Mesenchymal stem cell (in vitro differentiated cells and primary cell): ENCODE measurements around the gene RAD51B.

Experiments
- DNase-seq: peaks from one replicate; pipeline ENCODE4 v3.0.0-alpha.2; 2013
- H2AFZ ChIP-seq: one replicate; pipeline ENCODE4 v1.6.1; 2013; ENCODE audit warnings: low read depth, mild to moderate bottlenecking, control low read depth, inconsistent platforms, low read length, moderate library complexity
- H2AK5ac ChIP-seq: 2 replicates; pipeline ENCODE4 v1.6.1; 2013; ENCODE audit warnings: low read length, moderate library complexity, mild to moderate bottlenecking, inconsistent platforms; ENCODE audit not compliant: severe bottlenecking
- H2BK120ac ChIP-seq: one replicate; pipeline ENCODE4 v1.6.1; 2013; ENCODE audit warnings: low read depth, mild to moderate bottlenecking, inconsistent platforms, low read length, moderate library complexity
- H2BK12ac ChIP-seq, 2 experiments: one replicate each; pipeline ENCODE4 v1.6.1; 2013; ENCODE audit warnings: inconsistent platforms in 2 of 2, low read length in 2 of 2, mild to moderate bottlenecking in 2 of 2, moderate library complexity in 2 of 2, control low read depth in 1 of 2
- H2BK15ac ChIP-seq: one replicate; pipeline ENCODE4 v1.6.1; 2013; ENCODE audit warnings: mild to moderate bottlenecking, low read depth, inconsistent platforms; ENCODE audit not compliant: poor library complexity, severe bottlenecking
- H2BK5ac ChIP-seq: 2 replicates; pipeline ENCODE4 v1.6.1; 2013; ENCODE audit warnings: low read depth, mild to moderate bottlenecking, low read length, control low read depth, inconsistent platforms; ENCODE audit not compliant: poor library complexity, severe bottlenecking
- H3K14ac ChIP-seq, 2 experiments: one replicate each; pipeline ENCODE4 v1.6.1; 2013; ENCODE audit warnings: inconsistent platforms in 2 of 2, low read length in 2 of 2, control low read depth in 1 of 2, mild to moderate bottlenecking in 1 of 2, moderate library complexity in 1 of 2
- H3K18ac ChIP-seq, 2 experiments: one replicate each; pipeline ENCODE4 v1.6.1; 2013; ENCODE audit warnings: inconsistent platforms in 2 of 2, low read length in 2 of 2, control low read depth in 1 of 2, low read depth in 1 of 2, mild to moderate bottlenecking in 1 of 2
- H3K23ac ChIP-seq, 2 experiments: one replicate each; pipeline ENCODE4 v1.6.1; 2013; ENCODE audit warnings: inconsistent platforms in 2 of 2, low read length in 2 of 2, mild to moderate bottlenecking in 2 of 2, moderate library complexity in 2 of 2, control low read depth in 1 of 2
- H3K27ac ChIP-seq: 2 replicates; pipeline ENCODE4 v1.5.1; 2013; ENCODE audit warnings: mild to moderate bottlenecking, moderate library complexity, low read length, control low read depth, inconsistent platforms; ENCODE audit not compliant: poor library complexity, severe bottlenecking
- H3K27me3 ChIP-seq, 2 experiments: 2 replicates each; pipeline versions ENCODE4 v1.6.1 to v1.7.0; 2013; ENCODE audit warnings: low read length in 2 of 2, mild to moderate bottlenecking in 2 of 2, moderate library complexity in 2 of 2, control low read depth in 1 of 2, inconsistent platforms in 1 of 2; ENCODE audit not compliant: control insufficient read depth in 1 of 2, insufficient read depth in 1 of 2
- H3K36me3 ChIP-seq, 2 experiments: 2 replicates each; pipeline versions ENCODE4 v1.6.1 to v1.7.0; 2013; ENCODE audit warnings: low read length in 2 of 2, control low read depth in 1 of 2, inconsistent platforms in 1 of 2, low read depth in 1 of 2, mild to moderate bottlenecking in 1 of 2; ENCODE audit not compliant: insufficient read depth in 2 of 2, control insufficient read depth in 1 of 2
- H3K4ac ChIP-seq, 2 experiments: one replicate each; pipeline ENCODE4 v1.6.1; 2013; ENCODE audit warnings: inconsistent platforms in 2 of 2, low read length in 2 of 2, mild to moderate bottlenecking in 2 of 2, moderate library complexity in 2 of 2, control low read depth in 1 of 2, low read depth in 1 of 2
- H3K4me1 ChIP-seq: 2 replicates; pipeline ENCODE4 v1.6.1; 2013; ENCODE audit warnings: low read depth, low read length, control low read depth; ENCODE audit not compliant: control insufficient read depth, insufficient read depth
- H3K4me2 ChIP-seq: 2 replicates; pipeline ENCODE4 v1.6.1; 2013; ENCODE audit warnings: low read length, mild to moderate bottlenecking, inconsistent platforms; ENCODE audit not compliant: poor library complexity, severe bottlenecking
- H3K4me3 ChIP-seq, 2 experiments: 2 replicates each; pipeline versions ENCODE4 v1.5.1 to v1.7.0; 2013; ENCODE audit warnings: low read length in 2 of 2, mild to moderate bottlenecking in 2 of 2, control low read depth in 1 of 2, low read depth in 1 of 2; ENCODE audit not compliant: insufficient read depth in 1 of 2
- H3K79me1 ChIP-seq: replicated peaks from 2 replicates; pipeline ENCODE4 v1.6.1; 2013; ENCODE audit warnings: mild to moderate bottlenecking, control low read depth, low read length, inconsistent platforms; ENCODE audit not compliant: poor library complexity, severe bottlenecking
- H3K9ac ChIP-seq: 2 replicates; pipeline ENCODE4 v1.7.0; 2013; ENCODE audit warnings: mild to moderate bottlenecking, low read length, moderate library complexity
- H3K9me3 ChIP-seq: 2 replicates; pipeline ENCODE4 v1.7.0; 2013; ENCODE audit warnings: mild to moderate bottlenecking, low read length; ENCODE audit not compliant: control insufficient read depth
- H4K8ac ChIP-seq: one replicate; pipeline ENCODE4 v1.6.1; 2013; ENCODE audit warnings: inconsistent platforms, mild to moderate bottlenecking, low read length, moderate library complexity
- H4K91ac ChIP-seq: one replicate; pipeline ENCODE4 v1.6.1; 2013; ENCODE audit warnings: mild to moderate bottlenecking, low read length, inconsistent platforms
- WGBS: methylation state at CpG from one replicate; pipeline ENCODE4 v1.1.7; 2013; ENCODE audit warnings: mixed read lengths; 5-methylcytosine and 5-hydroxymethylcytosine counted together

Gene RAD51B

GRCh38 chr14:68542346-68542745, 722.8 kb downstream of the RAD51B start:
- Histone ChIP-seq H2BK15ac (no peak overlapping the region), H3K27ac (no peak overlapping the region), H2AFZ (no peak overlapping the region), H3K18ac (no peak overlapping the region), H3K9me3 (no peaks in the 10 kb centered on the region), H3K79me1 (no peaks in the 10 kb centered on the region), H3K4me2 (no peak overlapping the region), H2BK120ac (no peak overlapping the region), H3K4me3 (no peak overlapping the region), H2BK5ac (no peak overlapping the region), H3K23ac (no peak overlapping the region), H3K4me1 (peaks cover 8% of the 10 kb centered on the region), H3K14ac (no peak overlapping the region), H4K91ac (no peak overlapping the region), H3K27me3 (no peaks in the 10 kb centered on the region), H4K8ac (no peak overlapping the region), H2AK5ac (no peak overlapping the region), H3K36me3 (no peaks in the 10 kb centered on the region), H3K4ac (no peak overlapping the region), H2BK12ac (no peak overlapping the region), H3K9ac (no peak overlapping the region)
- no peak for DNase-seq
- 100% methylated on average over 1 of the region's 2 CpGs for WGBS

GRCh38 chr14:68543516-68543915, 723.9 kb downstream of the RAD51B start:
- Histone ChIP-seq H4K8ac (no peak overlapping the region), H3K4ac (peak overlapping the region in 1 of 2 experiments; percentile 24), H3K9me3 (no peaks in the 10 kb centered on the region), H2BK12ac (peak overlapping the region; percentile 79 to 86), H2BK5ac (no peak overlapping the region), H3K79me1 (no peaks in the 10 kb centered on the region), H3K9ac (peak overlapping the region; percentile 59), H3K36me3 (no peaks in the 10 kb centered on the region), H2BK120ac (no peak overlapping the region), H3K23ac (no peak overlapping the region), H3K18ac (no peak overlapping the region), H3K14ac (peak overlapping the region in 1 of 2 experiments; percentile 44), H3K4me2 (no peak overlapping the region), H2AFZ (no peak overlapping the region), H2BK15ac (peak overlapping the region; percentile 46), H3K4me3 (no peak overlapping the region), H3K4me1 (peaks cover 14% of the 10 kb centered on the region), H3K27me3 (no peaks in the 10 kb centered on the region), H4K91ac (no peak overlapping the region), H3K27ac (no peak overlapping the region), H2AK5ac (no peak overlapping the region)
- no CpG with 5 or more reads among the region's 3 CpGs for WGBS
- DNase-seq = no peak

- peak overlapping the region; percentile 29 for H2BK15ac ChIP-seq
- no peak overlapping the region for H3K4me3 ChIP-seq
These were observed 724.7 kb downstream of the RAD51B start for GRCh38 chr14:68544081-68544892.

GRCh38 chr14:68546839-68547238, 727.3 kb downstream of the RAD51B start:
- H3K36me3 ChIP-seq = no peaks in the 10 kb centered on the region
- no peak overlapping the region for H2BK5ac ChIP-seq
- H4K8ac ChIP-seq = peak overlapping the region; percentile 89
- peak overlapping the region in 1 of 2 experiments; percentile 63 for H3K23ac ChIP-seq
- H2AFZ ChIP-seq = peak overlapping the region; percentile 32
- peak overlapping the region; percentile 62 to 99 for H3K4ac ChIP-seq
- H2BK12ac ChIP-seq = peak overlapping the region; percentile 93 to 99
- 86% methylated on average over 5 of the region's 5 CpGs for WGBS
- no peaks in the 10 kb centered on the region for H3K9me3 ChIP-seq
- DNase-seq = peak; percentile 84
- no peak overlapping the region for H3K4me2 ChIP-seq
- H4K91ac ChIP-seq = peak overlapping the region; percentile 91
- no peaks in the 10 kb centered on the region for H3K27me3 ChIP-seq
- H2BK15ac ChIP-seq = peak overlapping the region; percentile 90
- peak overlapping the region in 1 of 2 experiments; percentile 48 for H3K4me3 ChIP-seq
- peak overlapping the region in 1 of 2 experiments; percentile 87 for H3K14ac ChIP-seq
- peak overlapping the region; percentile 83 for H2BK120ac ChIP-seq
- H2AK5ac ChIP-seq = peak overlapping the region; percentile 82
- H3K18ac ChIP-seq = peak overlapping the region; percentile 69 to 98
- peak overlapping the region; percentile 92 for H3K9ac ChIP-seq
- H3K4me1 ChIP-seq = peaks cover 26% of the 10 kb centered on the region
- H3K27ac ChIP-seq = no peak overlapping the region
- H3K79me1 ChIP-seq = no peaks in the 10 kb centered on the region

More at GRCh38 chr14:68544081-68544892, 724.7 kb downstream of the RAD51B start:
- H3K9me3 ChIP-seq = no peaks in the 10 kb centered on the region
- peak overlapping the region in 1 of 2 experiments; percentile 74 for H3K4ac ChIP-seq
- H4K8ac ChIP-seq = no peak overlapping the region
- no peak overlapping the region for H3K27ac ChIP-seq
- H3K36me3 ChIP-seq = no peaks in the 10 kb centered on the region
- H2AK5ac ChIP-seq = no peak overlapping the region
- peak overlapping the region; percentile 37 for H4K91ac ChIP-seq
- no peaks in the 10 kb centered on the region for H3K79me1 ChIP-seq
- H3K4me2 ChIP-seq = no peak overlapping the region
- H2BK12ac ChIP-seq = peak overlapping the region; percentile 47 to 57
- peak overlapping the region; percentile 32 for H2BK5ac ChIP-seq
- H2BK120ac ChIP-seq = no peak overlapping the region
- WGBS = 50% methylated on average over 5 of the region's 5 CpGs
- H3K4me1 ChIP-seq = peaks cover 19% of the 10 kb centered on the region
- H3K23ac ChIP-seq = no peak overlapping the region
- H2AFZ ChIP-seq = no peak overlapping the region
- no peak overlapping the region for H3K14ac ChIP-seq
- peak; percentile 94 for DNase-seq
- peak overlapping the region in 1 of 2 experiments; percentile 23 for H3K18ac ChIP-seq
- no peaks in the 10 kb centered on the region for H3K27me3 ChIP-seq
- peak overlapping the region; percentile 73 for H3K9ac ChIP-seq
